Endothelial cell (in vitro differentiated cells): ENCODE measurements around the gene MATN4. TPM values are rescaled to one million over a fixed set of nuclear protein-coding genes. Genes with fewer than 3 reads are reported as not detected.

Source experiments
- DNase-seq: peaks from one replicate; pipeline ENCODE4 v3.0.0; 2021; ENCODE audit warnings: low spot score
- H3K27ac Mint-ChIP-seq: one replicate; pipeline ENCODE4 v1.8.0; 2021; ENCODE audit warnings: mixed read lengths, inconsistent platforms; ENCODE audit not compliant: unreplicated experiment
- H3K27me3 Mint-ChIP-seq: one replicate; pipeline ENCODE4 v1.8.0; 2021; ENCODE audit warnings: mild to moderate bottlenecking, moderate library complexity, mixed read lengths, inconsistent platforms; ENCODE audit not compliant: unreplicated experiment
- H3K36me3 Mint-ChIP-seq: one replicate; pipeline ENCODE4 v1.8.0; 2021; ENCODE audit warnings: mild to moderate bottlenecking, low read depth, mixed read lengths, inconsistent platforms; ENCODE audit not compliant: unreplicated experiment
- H3K4me1 Mint-ChIP-seq: one replicate; pipeline ENCODE4 v1.8.0; 2021; ENCODE audit warnings: mild to moderate bottlenecking, mixed read lengths, inconsistent platforms; ENCODE audit not compliant: unreplicated experiment
- H3K4me3 Mint-ChIP-seq: one replicate; pipeline ENCODE4 v1.8.0; 2021; ENCODE audit warnings: mild to moderate bottlenecking, mixed read lengths, inconsistent platforms; ENCODE audit not compliant: unreplicated experiment
- H3K9me3 Mint-ChIP-seq: one replicate; pipeline ENCODE4 v1.8.0; 2021; ENCODE audit warnings: mixed read lengths, inconsistent platforms; ENCODE audit not compliant: unreplicated experiment
- total RNA-seq: library from RNA; stranded (reverse); fragmentation: NEBNext Ultra II Directional; extraction: Animal tissue kit (Norgen Biotek cat#: 25700); gene quantifications from one replicate; pipeline ENCODE4 v1.2.1, GENCODE V29; 2021; ENCODE audit not compliant: unreplicated experiment
- TF ChIP-seq, protein P1 (sequence below): fragments of 200-600 bp; sonication (generic); IDR thresholded peaks from one replicate; pipeline ENCODE4 v1.5.0; 2021; ENCODE audit warnings: antibody characterized with exemption; ENCODE audit not compliant: unreplicated experiment

MATN4 gene
- total RNA-seq, 1 donor from 2014 or later = not detected

DNA sequence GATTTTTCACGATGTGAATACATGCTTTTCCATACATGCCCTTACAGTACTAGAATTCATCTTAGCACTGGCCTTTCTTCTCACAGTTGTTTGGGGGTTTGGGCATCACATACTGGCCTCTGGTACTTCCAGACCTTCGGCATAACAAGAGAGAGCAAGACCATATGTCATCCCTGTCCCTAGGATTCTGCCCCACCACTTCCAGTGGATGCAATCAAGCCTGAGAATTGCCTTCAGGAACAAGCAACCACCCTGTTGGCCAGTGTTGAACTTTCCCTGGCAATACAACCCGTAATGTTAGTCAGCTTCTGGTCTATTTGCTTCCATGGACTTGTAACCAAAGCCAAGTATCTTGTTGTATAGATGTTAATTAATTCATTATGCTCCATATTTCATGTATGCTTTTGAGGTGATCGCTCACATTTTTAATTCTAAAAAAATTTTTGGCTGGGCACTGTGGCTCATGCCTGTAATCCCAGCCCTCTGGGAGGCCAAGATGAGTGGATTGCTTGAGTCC, 38.3 kb downstream of the MATN4 start:
- TF ChIP-seq, protein P1, sequence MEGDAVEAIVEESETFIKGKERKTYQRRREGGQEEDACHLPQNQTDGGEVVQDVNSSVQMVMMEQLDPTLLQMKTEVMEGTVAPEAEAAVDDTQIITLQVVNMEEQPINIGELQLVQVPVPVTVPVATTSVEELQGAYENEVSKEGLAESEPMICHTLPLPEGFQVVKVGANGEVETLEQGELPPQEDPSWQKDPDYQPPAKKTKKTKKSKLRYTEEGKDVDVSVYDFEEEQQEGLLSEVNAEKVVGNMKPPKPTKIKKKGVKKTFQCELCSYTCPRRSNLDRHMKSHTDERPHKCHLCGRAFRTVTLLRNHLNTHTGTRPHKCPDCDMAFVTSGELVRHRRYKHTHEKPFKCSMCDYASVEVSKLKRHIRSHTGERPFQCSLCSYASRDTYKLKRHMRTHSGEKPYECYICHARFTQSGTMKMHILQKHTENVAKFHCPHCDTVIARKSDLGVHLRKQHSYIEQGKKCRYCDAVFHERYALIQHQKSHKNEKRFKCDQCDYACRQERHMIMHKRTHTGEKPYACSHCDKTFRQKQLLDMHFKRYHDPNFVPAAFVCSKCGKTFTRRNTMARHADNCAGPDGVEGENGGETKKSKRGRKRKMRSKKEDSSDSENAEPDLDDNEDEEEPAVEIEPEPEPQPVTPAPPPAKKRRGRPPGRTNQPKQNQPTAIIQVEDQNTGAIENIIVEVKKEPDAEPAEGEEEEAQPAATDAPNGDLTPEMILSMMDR = no peak
- Mint-ChIP-seq H3K4me1 (peaks cover 6% of the 10 kb centered on the region), H3K9me3 (no peaks in the 10 kb centered on the region), H3K27me3 (peaks cover 1% of the 10 kb centered on the region), H3K36me3 (no peaks in the 10 kb centered on the region), H3K27ac (no peak overlapping the region), H3K4me3 (no peak overlapping the region)
- DNase-seq = no peak

DNA sequence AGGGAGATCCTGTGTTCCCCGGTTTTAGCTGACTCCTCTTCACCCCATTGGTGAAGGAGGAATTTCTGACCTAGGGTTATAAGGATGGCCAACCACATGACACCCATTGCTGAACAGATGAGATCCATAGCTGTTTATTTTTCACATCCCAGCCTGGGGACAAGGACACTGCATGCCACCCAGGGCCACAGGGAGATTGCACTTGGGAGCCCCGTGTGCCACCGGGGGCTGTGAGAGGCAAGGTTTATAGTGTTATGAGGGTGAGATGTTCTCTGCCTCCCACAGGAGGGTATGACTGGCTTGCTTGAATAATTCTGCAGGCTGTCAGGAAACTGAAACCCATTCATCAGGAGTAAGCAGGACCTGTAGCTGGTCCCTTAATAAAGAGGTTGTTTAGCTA, 39.0 kb downstream of the MATN4 start:
- TF ChIP-seq, protein P1 = no peak
- Mint-ChIP-seq H3K4me1 (peaks cover 6% of the 10 kb centered on the region), H3K27ac (no peak overlapping the region), H3K36me3 (no peaks in the 10 kb centered on the region), H3K27me3 (peaks cover 1% of the 10 kb centered on the region), H3K4me3 (no peak overlapping the region), H3K9me3 (no peaks in the 10 kb centered on the region)
- DNase-seq = no peak

GRCh38 chr20:45268531-45268930, 39.6 kb downstream of the MATN4 start:
- H3K27me3 Mint-ChIP-seq = peaks cover 1% of the 10 kb centered on the region

DNA sequence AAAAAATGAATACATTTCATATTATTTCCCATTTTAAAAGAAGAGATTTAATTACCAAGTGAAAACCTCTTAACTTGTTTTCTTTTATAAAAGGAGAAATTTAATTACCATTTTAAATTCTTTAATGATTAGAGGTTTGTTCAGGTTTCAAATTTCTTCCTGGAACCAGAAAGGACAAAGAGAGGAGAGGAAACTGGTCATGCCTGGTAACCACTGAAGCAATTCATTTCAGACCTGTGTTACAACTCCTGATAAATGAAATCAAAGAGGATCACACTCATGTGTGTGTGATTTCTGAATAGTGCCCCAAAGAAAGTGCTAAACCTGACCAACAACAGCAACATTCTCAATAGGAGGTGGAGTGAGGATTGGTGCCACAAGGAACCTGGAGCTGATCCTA, 41.1 kb downstream of the MATN4 start:
- Mint-ChIP-seq H3K27me3 (no peaks in the 10 kb centered on the region), H3K36me3 (no peaks in the 10 kb centered on the region), H3K9me3 (no peaks in the 10 kb centered on the region), H3K4me3 (no peak overlapping the region), H3K27ac (no peak overlapping the region), H3K4me1 (peaks cover 6% of the 10 kb centered on the region)
- no peak for DNase-seq
- TF ChIP-seq, protein P1 = no peak

More at GRCh38 chr20:45268531-45268930, 39.6 kb downstream of the MATN4 start:
- H3K36me3 Mint-ChIP-seq = no peaks in the 10 kb centered on the region
- no peak overlapping the region for H3K27ac Mint-ChIP-seq
- DNase-seq = no peak
- H3K4me1 Mint-ChIP-seq = peaks cover 6% of the 10 kb centered on the region
- H3K9me3 Mint-ChIP-seq = no peaks in the 10 kb centered on the region
- H3K4me3 Mint-ChIP-seq = no peak overlapping the region
- TF ChIP-seq, protein P1 = no peak

DNA sequence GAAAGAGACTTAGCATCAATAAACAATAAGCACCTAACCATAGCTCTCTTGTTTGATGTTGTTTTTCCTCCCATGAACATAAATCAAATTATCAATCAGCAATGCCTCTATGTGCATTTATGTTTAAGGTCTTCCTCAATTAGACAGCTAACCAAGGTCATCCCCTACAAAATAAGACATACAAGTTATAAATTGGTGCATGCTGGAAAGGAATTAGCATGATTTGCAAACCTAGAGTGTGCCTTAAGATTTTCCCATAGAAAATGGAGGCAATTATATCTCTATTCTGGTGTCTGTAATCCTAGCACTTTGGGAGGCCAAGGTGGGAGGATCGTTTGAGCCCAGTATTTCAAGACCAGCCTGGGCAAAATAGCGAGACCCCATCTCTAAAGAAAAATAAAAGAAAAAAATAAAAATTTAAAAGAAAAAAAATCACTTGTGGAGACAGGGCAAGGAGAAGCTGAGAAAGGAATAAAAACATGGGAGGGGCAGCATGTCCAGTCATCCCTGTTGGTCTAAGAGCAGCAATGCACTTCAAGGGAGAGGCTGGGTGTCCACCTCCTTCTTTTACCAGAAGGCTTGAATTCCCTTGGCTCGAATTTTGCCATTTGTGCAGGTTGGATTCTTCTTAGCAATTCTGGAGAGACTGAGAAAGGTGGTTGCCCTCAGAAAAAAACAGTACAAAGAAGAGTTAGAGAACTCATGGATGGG, 44.4 kb downstream of the MATN4 start:
- no peak overlapping the region for H3K4me3 Mint-ChIP-seq
- TF ChIP-seq, protein P1 = no peak

More for the DNA sequence above, 44.4 kb downstream of the MATN4 start:
- Mint-ChIP-seq H3K27me3 (no peaks in the 10 kb centered on the region), H3K4me1 (peaks cover 20% of the 10 kb centered on the region), H3K27ac (no peak overlapping the region), H3K9me3 (no peaks in the 10 kb centered on the region), H3K36me3 (no peaks in the 10 kb centered on the region)
- DNase-seq = no peak
